H1 (cell line): ENCODE data around the gene KCNE1. TPM values are rescaled to one million over a fixed set of nuclear protein-coding genes. Genes with fewer than 3 reads are reported as not detected.

ENCODE experiments used
- CTCF ChIA-PET: fragments of 300-600 bp; sonication (Branson Sonifier 250); formaldehyde crosslinking; loops from one replicate; lab custom pipeline; 2021; ENCODE audit not compliant: partially characterized antibody; lab: Charles Lee
- POLR2A ChIA-PET: fragments of 300-600 bp; sonication (Branson Sonifier 250); formaldehyde crosslinking; loops from one replicate; lab custom pipeline; 2021; ENCODE audit warnings: inconsistent platforms; ENCODE audit not compliant: partially characterized antibody; lab: Charles Lee
- DNase-seq, 2 experiments: peaks; one replicate each; pipeline versions ENCODE4 v3.0.0 to v3.0.0-alpha.2; 2010 to 2022; ENCODE audit warnings: low spot score in 2 of 2, low read depth in 1 of 2, mixed read lengths in 1 of 2
- FAIRE-seq: peaks from 2 replicates; lab custom pipeline; 2011; peaks lifted over from hg19 to GRCh38; lab: Jason Lieb, UNC
- H2AFZ ChIP-seq: 2 replicates; pipeline ENCODE4 v1.8.1; 2012; ENCODE audit warnings: low read length, inconsistent platforms
- H2AK5ac ChIP-seq: 2 replicates; pipeline ENCODE4 v1.6.1; 2013; ENCODE audit warnings: low read depth, low read length
- H2BK120ac ChIP-seq: replicated peaks from 2 replicates; pipeline ENCODE3; 2013; ENCODE audit warnings: low read depth, low read length, inconsistent platforms
- H2BK12ac ChIP-seq: 2 replicates; pipeline ENCODE4 v1.6.1; 2013; ENCODE audit warnings: low read depth, low read length
- H2BK15ac ChIP-seq: 2 replicates; pipeline ENCODE4 v1.6.1; 2013; ENCODE audit warnings: low read length
- H2BK20ac ChIP-seq: 2 replicates; pipeline ENCODE4 v1.6.1; 2013; ENCODE audit warnings: low read length
- H2BK5ac ChIP-seq: 2 replicates; pipeline ENCODE4 v1.6.1; 2013; ENCODE audit warnings: low read depth, low read length
- H3K14ac ChIP-seq: 2 replicates; pipeline ENCODE4 v1.6.1; 2013; ENCODE audit warnings: inconsistent platforms; ENCODE audit not compliant: insufficient read length
- H3K18ac ChIP-seq: 2 replicates; pipeline ENCODE4 v1.6.1; 2013; ENCODE audit warnings: low read length; ENCODE audit errors: extremely low read depth
- H3K23ac ChIP-seq: 2 replicates; pipeline ENCODE4 v1.6.1; 2013; ENCODE audit warnings: inconsistent platforms; ENCODE audit not compliant: insufficient read length
- H3K23me2 ChIP-seq: 2 replicates; pipeline ENCODE4 v1.6.1; 2013; ENCODE audit warnings: low read depth, low read length
- H3K27ac ChIP-seq: 2 replicates; pipeline ENCODE4 v1.6.1; 2011; ENCODE audit warnings: low read depth, low read length, inconsistent platforms
- H3K27me3 ChIP-seq, 4 experiments: replicated peaks in 1 of 4; 1 replicate in 1 of 4; 2 replicates in 3 of 4; pipeline versions ENCODE4 v1.6.1 to v1.8.1; 2011 to 2013; ENCODE audit warnings: low read length in 3 of 4, mild to moderate bottlenecking in 3 of 4, inconsistent platforms in 2 of 4, mixed read lengths in 2 of 4, moderate library complexity in 1 of 4; ENCODE audit not compliant: control insufficient read depth in 3 of 4, insufficient read depth in 3 of 4; ENCODE audit errors: extremely low read depth in 1 of 4
- H3K36me3 ChIP-seq, 4 experiments: 2 replicates each; pipeline versions ENCODE4 v1.6.1 to v1.8.1; 2011 to 2013; ENCODE audit warnings: mild to moderate bottlenecking in 4 of 4, low read length in 3 of 4, moderate library complexity in 2 of 4, control low read depth in 1 of 4, inconsistent platforms in 1 of 4; ENCODE audit not compliant: insufficient read depth in 4 of 4, control insufficient read depth in 2 of 4
- H3K4ac ChIP-seq: replicated peaks from 2 replicates; pipeline ENCODE3; 2013; ENCODE audit warnings: low read length, low read depth, mixed read lengths, inconsistent platforms; ENCODE audit not compliant: insufficient read length
- H3K4me1 ChIP-seq, 4 experiments: replicated peaks in 1 of 4; 1 replicate in 1 of 4; 2 replicates in 3 of 4; pipeline versions ENCODE4 v1.6.1 to v1.8.1; 2011 to 2013; ENCODE audit warnings: low read length in 3 of 4, inconsistent platforms in 2 of 4, mixed read lengths in 1 of 4; ENCODE audit not compliant: insufficient read depth in 4 of 4, control insufficient read depth in 3 of 4
- H3K4me2 ChIP-seq, 2 experiments: 2 replicates each; pipeline versions ENCODE4 v1.6.1 to v1.8.1; 2011 to 2013; ENCODE audit warnings: low read depth in 2 of 2, low read length in 2 of 2, control low read depth in 1 of 2, inconsistent platforms in 1 of 2, mild to moderate bottlenecking in 1 of 2; ENCODE audit not compliant: insufficient read depth in 1 of 2
- H3K4me3 ChIP-seq, 4 experiments: fragments of 200-600, 300-600 bp in 1 of 4; sonication (generic), shearing (Covaris generic), sonication (Bioruptor Twin) in 1 of 4; 2 replicates each; pipeline versions ENCODE4 v1.5.1 to v1.8.1; 2011 to 2016; ENCODE audit warnings: low read length in 4 of 4, low read depth in 3 of 4, control low read depth in 2 of 4, inconsistent platforms in 2 of 4, mild to moderate bottlenecking in 2 of 4, mixed read lengths in 1 of 4, moderate library complexity in 1 of 4; ENCODE audit not compliant: insufficient read depth in 2 of 4; ENCODE audit errors: extremely low read depth in 1 of 4
- H3K56ac ChIP-seq: replicated peaks from 2 replicates; pipeline ENCODE3; 2013; ENCODE audit warnings: low read depth, mild to moderate bottlenecking, mixed read lengths, low read length, inconsistent platforms; ENCODE audit not compliant: insufficient read length
- H3K79me1 ChIP-seq: 2 replicates; pipeline ENCODE4 v1.6.1; 2013; ENCODE audit warnings: low read depth, low read length, control low read depth
- H3K79me2 ChIP-seq, 2 experiments: 2 replicates each; pipeline versions ENCODE4 v1.6.1 to v1.8.1; 2012 to 2013; ENCODE audit warnings: low read length in 2 of 2, mild to moderate bottlenecking in 2 of 2, inconsistent platforms in 1 of 2; ENCODE audit not compliant: insufficient read depth in 2 of 2, control insufficient read depth in 1 of 2
- H3K9ac ChIP-seq, 4 experiments: replicated peaks in 1 of 4; 1 replicate in 1 of 4; 2 replicates in 3 of 4; pipeline versions ENCODE4 v1.6.1 to v1.8.1; 2011 to 2013; ENCODE audit warnings: low read depth in 3 of 4, low read length in 3 of 4, control low read depth in 2 of 4, mild to moderate bottlenecking in 2 of 4, moderate library complexity in 2 of 4, inconsistent platforms in 1 of 4; ENCODE audit errors: extremely low read depth in 1 of 4
- H3K9me3 ChIP-seq, 2 experiments: 2 replicates each; pipeline versions ENCODE4 v1.6.1 to v1.8.1; 2012 to 2013; ENCODE audit warnings: mild to moderate bottlenecking in 2 of 2, moderate library complexity in 2 of 2, control low read depth in 1 of 2, inconsistent platforms in 1 of 2, low read depth in 1 of 2, low read length in 1 of 2, mixed read lengths in 1 of 2; ENCODE audit not compliant: insufficient read depth in 2 of 2
- H4K20me1 ChIP-seq, 2 experiments: replicated peaks in 1 of 2; 2 replicates each; pipeline versions ENCODE3 to v1.8.1; 2011 to 2013; ENCODE audit warnings: inconsistent platforms in 2 of 2, low read length in 2 of 2, mild to moderate bottlenecking in 1 of 2; ENCODE audit not compliant: insufficient read depth in 2 of 2, control insufficient read depth in 1 of 2
- H4K5ac ChIP-seq: 2 replicates; pipeline ENCODE4 v1.6.1; 2013; ENCODE audit warnings: low read length, low read depth, mixed read lengths, inconsistent platforms; ENCODE audit not compliant: insufficient read length
- H4K8ac ChIP-seq: 2 replicates; pipeline ENCODE4 v1.8.0; 2013; ENCODE audit warnings: mild to moderate bottlenecking, moderate library complexity, low read length, inconsistent platforms; ENCODE audit not compliant: insufficient read depth; ENCODE audit errors: extremely low read depth
- H4K91ac ChIP-seq: replicated peaks from 2 replicates; pipeline ENCODE3; 2013; ENCODE audit warnings: low read length, mixed read lengths, inconsistent platforms; ENCODE audit not compliant: insufficient read length
- ATF2 ChIP-seq: IDR thresholded peaks from 2 replicates; pipeline ENCODE4 v1.6.1; 2012; ENCODE audit warnings: low read length, inconsistent platforms
- BRCA1 ChIP-seq: IDR thresholded peaks from 2 replicates; pipeline ENCODE4 v1.6.1; 2012; ENCODE audit warnings: low read depth, low read length, improper control_type of control experiment
- EP300 ChIP-seq, 2 experiments: IDR thresholded peaks; 1 replicate in 1 of 2; 2 replicates in 1 of 2; pipeline ENCODE4 v1.6.1; 2011 to 2012; ENCODE audit warnings: low read depth in 2 of 2, low read length in 2 of 2, mild to moderate bottlenecking in 2 of 2, borderline replicate concordance in 1 of 2, inconsistent platforms in 1 of 2, moderate library complexity in 1 of 2
- JUN ChIP-seq: IDR thresholded peaks from 2 replicates; pipeline ENCODE4 v1.6.1; 2011; ENCODE audit warnings: low read depth, mild to moderate bottlenecking, improper control_type of control experiment, low read length
- PHF8 ChIP-seq: fragments of 200-600 bp; sonication (generic); conservative IDR thresholded peaks from 2 replicates; pipeline ENCODE4 v1.7.1; 2012; ENCODE audit warnings: low read depth, mild to moderate bottlenecking, inconsistent platforms, low read length, moderate library complexity
- POLR2A ChIP-seq, 2 experiments: IDR thresholded peaks; 1 replicate in 1 of 2; 2 replicates in 1 of 2; pipeline ENCODE4 v1.6.1; 2011; ENCODE audit warnings: low read depth in 2 of 2, low read length in 2 of 2, mild to moderate bottlenecking in 2 of 2; ENCODE audit errors: control extremely low read depth in 1 of 2
- POLR2AphosphoS5 ChIP-seq: IDR thresholded peaks from 2 replicates; pipeline ENCODE4 v1.6.1; 2011; ENCODE audit warnings: low read depth, low read length
- RBBP5 ChIP-seq: IDR thresholded peaks from 2 replicates; pipeline ENCODE4 v1.7.1; 2012; ENCODE audit warnings: low read depth, mild to moderate bottlenecking, inconsistent platforms, low read length, moderate library complexity, borderline replicate concordance
- RNF2 ChIP-seq: fragments of 200-900, 300-1000 bp; sonication (generic); IDR thresholded peaks from 2 replicates; pipeline ENCODE4 v1.7.1; 2016; ENCODE audit warnings: borderline replicate concordance, low read depth, mild to moderate bottlenecking, antibody characterized with exemption, low read length; ENCODE audit not compliant: poor library complexity, severe bottlenecking; ENCODE audit errors: missing control alignments
- RXRA ChIP-seq: IDR thresholded peaks from 2 replicates; pipeline ENCODE4 v1.6.1; 2011; ENCODE audit warnings: low read depth, mild to moderate bottlenecking, low read length, moderate library complexity; ENCODE audit not compliant: insufficient read depth
- SP1 ChIP-seq: IDR thresholded peaks from 2 replicates; pipeline ENCODE4 v1.6.1; 2011; ENCODE audit warnings: low read depth, low read length
- SP2 ChIP-seq: IDR thresholded peaks from 2 replicates; pipeline ENCODE4 v1.6.1; 2012; ENCODE audit warnings: mild to moderate bottlenecking, low read length, inconsistent platforms
- SUZ12 ChIP-seq: fragments of 200-600 bp; sonication (generic); IDR thresholded peaks from 2 replicates; pipeline ENCODE4 v1.6.1; 2012; ENCODE audit warnings: mild to moderate bottlenecking, inconsistent platforms, low read length, moderate library complexity, mixed read lengths
- WGBS, 2 experiments: shearing (Covaris generic) in 1 of 2; methylation state at CpG; one replicate each; pipeline versions ENCODE4 v1.1.6 to v1.1.7; 2013 to 2015; ENCODE audit warnings: low lambda C conversion rate in 2 of 2, mixed read lengths in 2 of 2, inconsistent platforms in 1 of 2, low coverage in 1 of 2, missing lambda C conversion rate in 1 of 2; ENCODE audit not compliant: insufficient replicate concordance in 2 of 2, insufficient coverage in 1 of 2, insufficient read length in 1 of 2; ENCODE audit errors: extremely low coverage in 1 of 2, missing lambda C conversion rate in 1 of 2; 5-methylcytosine and 5-hydroxymethylcytosine counted together
- polyA plus RNA-seq, 7 experiments: library from polyadenylated mRNA; depleted of rRNA in 3 of 7; stranded (reverse) in 5 of 7; unstranded in 2 of 7; fragments of >200 nt in 5 of 7; fragments of 200-250 nt in 2 of 7; gene quantifications; 1 replicate in 5 of 7; 2 replicates in 1 of 7; 4 replicates in 1 of 7; pipeline versions ENCODE4 v1.2.1 to v1.2.3, GENCODE V29; 2011 to 2013; ENCODE audit warnings: missing spikeins in 2 of 7, mixed read lengths in 2 of 7
- total RNA-seq: library from RNA; stranded (reverse); fragmentation: NEBNext Ultra II Directional; extraction: Animal tissue kit (Norgen Biotek cat#: 25700); gene quantifications from 2 replicates; pipeline ENCODE4 v1.2.1, GENCODE V29; 2021

Gene KCNE1
- total and polyA plus RNA-seq, 2 of the 8 experiments (the other 6 are each of a cell fraction or from before 2014, with no cell fraction given): 0.08 to 0.28 TPM

- FAIRE-seq (no peak), DNase-seq (no peak)
- Histone ChIP-seq H4K91ac (no peak overlapping the region), H3K79me1 (no peaks in the 10 kb centered on the region), H3K36me3 (no peaks in the 10 kb centered on the region), H3K27me3 (no peaks in the 10 kb centered on the region; a peak in 1 of 7 replicates), H2BK20ac (no peak overlapping the region), H3K9ac (no peak overlapping the region), H2BK12ac (no peak overlapping the region), H4K20me1 (no peaks in the 10 kb centered on the region), H4K8ac (no peak overlapping the region), H3K14ac (no peak overlapping the region), H2BK15ac (no peak overlapping the region), H3K56ac (no peak overlapping the region), H2AFZ (no peak overlapping the region), H2BK5ac (no peak overlapping the region), H3K27ac (no peak overlapping the region), H3K4me2 (no peak overlapping the region), H3K23ac (no peak overlapping the region), H3K79me2 (no peaks in the 10 kb centered on the region), H3K23me2 (no peaks in the 10 kb centered on the region), H3K4ac (no peak overlapping the region), H3K4me3 (no peak overlapping the region), H4K5ac (no peak overlapping the region), H3K9me3 (0 out of 4 replicates have a peak, but pooled peaks cover 0 to 2% of the 10 kb centered on the region in 2 experiments), H3K4me1 (peaks cover 0 to 6% (median 0%) of the 10 kb centered on the region in 4 experiments; a peak in 1 of 7 replicates), H2BK120ac (no peak overlapping the region), H3K18ac (no peak overlapping the region), H2AK5ac (no peak overlapping the region)
- 93% methylated on average over 5 of the region's 5 CpGs; no CpG with 5 or more reads in 1 of the 2 experiments for WGBS, 2 experiments
- POLR2A ChIA-PET: no interaction called here
- CTCF ChIA-PET: interaction anchor here (1.0 to 1.3 kb wide), 3 partner anchors 14 to 23 kb away, joined by 3 to 8 read pairs (median 4); no protein-coding TSS in a partner anchor
- no peak for TF ChIP-seq RNF2
- no peak for TF ChIP-seq RXRA
- no peak for TF ChIP-seq POLR2A (IDR thresholded peaks at IDR 0.05; ENCODE audit: control extremely low read depth in 1 of 2, low read depth in 2 of 2, low read length in 2 of 2)
- no peak for TF ChIP-seq PHF8
- no peak for TF ChIP-seq SUZ12
- no peak for TF ChIP-seq SP2
- no peak for TF ChIP-seq ATF2
- TF ChIP-seq SP1: no peak
- TF ChIP-seq POLR2AphosphoS5: no peak
- no peak for TF ChIP-seq EP300 (IDR thresholded peaks at IDR 0.05; ENCODE audit: borderline replicate concordance in 1 of 2, low read depth in 2 of 2, low read length in 2 of 2)
- TF ChIP-seq BRCA1: no peak
- no peak for TF ChIP-seq JUN
- no peak for TF ChIP-seq RBBP5
Observed at GRCh38 chr21:34540206-34540605, 28.2 kb upstream of the KCNE1 start.
